Thymus (tissue), 14 donors: ENCODE measurements around the gene AUH. TPM values are rescaled to one million over a fixed set of nuclear protein-coding genes. Genes with fewer than 3 reads are reported as not detected.

Experiments used
- DNase-seq, 9 donors: peaks; one replicate each; pipeline ENCODE4 v3.0.0-alpha.2; 2013; ENCODE audit warnings: low spot score in 9 of 9, low read depth in 6 of 9, missing footprints in 1 of 9
- H3K27ac ChIP-seq, 2 donors: one replicate each; pipeline ENCODE4 v1.5.1; 2013; ENCODE audit warnings: control low read depth in 1 of 2, low read depth in 1 of 2, low read length in 1 of 2, mild to moderate bottlenecking in 1 of 2, moderate library complexity in 1 of 2
- H3K27me3 ChIP-seq, 2 donors: one replicate each; pipeline ENCODE4 v1.5.1; 2013; ENCODE audit warnings: low read length in 1 of 2; ENCODE audit not compliant: control insufficient read depth in 2 of 2, insufficient read depth in 1 of 2
- H3K36me3 ChIP-seq, 2 donors: one replicate each; pipeline ENCODE4 v1.5.1; 2013; ENCODE audit warnings: low read length in 1 of 2, mild to moderate bottlenecking in 1 of 2, moderate library complexity in 1 of 2; ENCODE audit not compliant: control insufficient read depth in 2 of 2, insufficient read depth in 2 of 2
- H3K4me1 ChIP-seq, 2 donors: one replicate each; pipeline ENCODE4 v1.5.1; 2013; ENCODE audit warnings: low read length in 2 of 2; ENCODE audit not compliant: control insufficient read depth in 2 of 2, insufficient read depth in 2 of 2
- H3K4me3 ChIP-seq, 2 donors: one replicate each; pipeline ENCODE4 v1.5.1; 2013; ENCODE audit warnings: low read length in 2 of 2, control low read depth in 1 of 2, mild to moderate bottlenecking in 1 of 2
- H3K9me3 ChIP-seq, 2 donors: one replicate each; pipeline ENCODE4 v1.5.1; 2013; ENCODE audit warnings: low read length in 1 of 2, mild to moderate bottlenecking in 1 of 2; ENCODE audit not compliant: control insufficient read depth in 2 of 2, insufficient read depth in 1 of 2
- WGBS: extraction: QIAGEN DNeasy Blood & Tissue Kit; methylation state at CpG from one replicate; pipeline ENCODE4 v1.1.7; 2013; 5-methylcytosine and 5-hydroxymethylcytosine counted together
- long read RNA-seq, 10 donors: transcript quantifications; one replicate each; lab custom pipeline, GENCODE V29; 2026
- polyA plus RNA-seq: library from polyadenylated mRNA; stranded (reverse); fragments of 200-250 nt; gene quantifications from one replicate; pipeline ENCODE4 v1.2.3, GENCODE V29; 2013
- total RNA-seq: library from RNA; stranded (reverse); fragments of 120-200 nt; gene quantifications from one replicate; pipeline ENCODE4 v1.2.4, GENCODE V29; 2013
- donor health status: healthy.

The AUH gene, protein sequence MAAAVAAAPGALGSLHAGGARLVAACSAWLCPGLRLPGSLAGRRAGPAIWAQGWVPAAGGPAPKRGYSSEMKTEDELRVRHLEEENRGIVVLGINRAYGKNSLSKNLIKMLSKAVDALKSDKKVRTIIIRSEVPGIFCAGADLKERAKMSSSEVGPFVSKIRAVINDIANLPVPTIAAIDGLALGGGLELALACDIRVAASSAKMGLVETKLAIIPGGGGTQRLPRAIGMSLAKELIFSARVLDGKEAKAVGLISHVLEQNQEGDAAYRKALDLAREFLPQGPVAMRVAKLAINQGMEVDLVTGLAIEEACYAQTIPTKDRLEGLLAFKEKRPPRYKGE
- total RNA-seq, result 14.2 TPM
- polyA plus RNA-seq, result 41.5 TPM
- long read RNA-seq, donor 1, result 0 reads
- long read RNA-seq, donor 2, result 0 reads
- long read RNA-seq, donor 3, partial matches to known transcripts, result 7 of 10 reads
- long read RNA-seq, donor 3, other reads (novel, unspliced or antisense), result 0 of 10 reads
- long read RNA-seq, donor 4, partial matches to known transcripts, result 0 of 3 reads
- long read RNA-seq, donor 4, other reads (novel, unspliced or antisense), result 0 of 3 reads
- long read RNA-seq, donor 5, transcript AUH-202 (10 exons, 1,577 nt), result major isoform, 7 of 14 reads
- long read RNA-seq, donor 5, partial matches to known transcripts, result 7 of 14 reads
- long read RNA-seq, donor 5, other reads (novel, unspliced or antisense), result 0 of 14 reads
- long read RNA-seq, donor 6, partial matches to known transcripts, result 0 of 4 reads
- long read RNA-seq, donor 6, other reads (novel, unspliced or antisense), result 0 of 4 reads
- long read RNA-seq, donor 7, partial matches to known transcripts, result 0 of 4 reads
- long read RNA-seq, donor 7, other reads (novel, unspliced or antisense), result 0 of 4 reads
- long read RNA-seq, donor 8, partial matches to known transcripts, result 0 of 1 reads
- long read RNA-seq, donor 8, other reads (novel, unspliced or antisense), result 0 of 1 reads
- long read RNA-seq, donor 9, transcript AUH-202 (10 exons, 1,577 nt), result major isoform, 5 of 5 reads
- long read RNA-seq, donor 9, partial matches to known transcripts, result 0 of 5 reads
- long read RNA-seq, donor 9, other reads (novel, unspliced or antisense), result 0 of 5 reads
- long read RNA-seq, donor 10, partial matches to known transcripts, result 0 of 1 reads
- long read RNA-seq, donor 10, other reads (novel, unspliced or antisense), result 0 of 1 reads

DNA sequence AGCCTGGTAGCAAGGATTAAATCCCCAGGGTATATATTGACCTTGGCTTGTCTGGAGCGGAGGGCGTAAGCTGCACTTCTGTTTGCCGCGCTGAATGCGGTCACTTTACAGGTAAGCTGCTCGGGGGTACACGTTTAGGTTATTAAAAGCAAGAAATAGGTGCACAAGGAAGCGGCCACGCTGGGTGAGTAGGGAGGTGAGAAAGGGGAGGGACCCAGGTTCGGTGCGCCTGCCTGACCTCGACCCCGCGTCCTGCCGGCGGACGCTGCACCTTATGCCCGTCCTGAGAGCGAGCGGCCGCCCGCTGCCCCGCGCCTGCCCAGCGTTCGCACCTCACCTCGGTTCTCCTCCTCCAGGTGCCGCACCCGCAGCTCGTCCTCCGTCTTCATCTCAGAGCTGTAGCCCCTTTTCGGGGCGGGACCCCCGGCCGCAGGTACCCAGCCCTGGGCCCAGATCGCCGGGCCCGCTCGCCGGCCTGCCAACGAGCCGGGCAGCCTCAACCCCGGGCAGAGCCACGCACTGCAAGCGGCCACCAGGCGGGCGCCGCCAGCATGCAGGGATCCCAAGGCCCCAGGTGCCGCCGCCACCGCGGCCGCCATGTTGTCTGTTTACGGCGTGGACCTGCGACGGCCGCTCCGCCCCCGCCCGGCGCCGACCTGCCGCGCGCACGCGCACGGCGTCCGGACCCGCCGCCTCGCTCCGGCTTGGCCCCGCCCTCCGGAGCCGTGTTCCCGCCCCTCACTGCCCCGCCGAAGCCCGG is at the start of gene AUH:
Gene AUH (minus strand): TSS at position 628 of the 760 bp plus-strand sequence. CDS start 29 bp downstream, at position 599.
- Histone ChIP-seq H3K36me3 (peaks cover 0 to 3% of the 10 kb centered on the region in 2 donors), H3K27me3 (no peaks in the 10 kb centered on the region), H3K4me1 (peaks cover 9 to 11% of the 10 kb centered on the region in 2 donors), H3K27ac (peak within 1 kb of the TSS in 1 of 2 donors; percentile 89), H3K4me3 (peak within 1 kb of the TSS; percentile 65 to 95), H3K9me3 (peaks cover 2 to 15% of the 10 kb centered on the region in 2 donors)
- DNase-seq, result peak in 8 of 9 donors; percentile 57 to 88 (median 76)
- under 1% methylated on average over 82 of the region's 82 CpGs for WGBS

DNA sequence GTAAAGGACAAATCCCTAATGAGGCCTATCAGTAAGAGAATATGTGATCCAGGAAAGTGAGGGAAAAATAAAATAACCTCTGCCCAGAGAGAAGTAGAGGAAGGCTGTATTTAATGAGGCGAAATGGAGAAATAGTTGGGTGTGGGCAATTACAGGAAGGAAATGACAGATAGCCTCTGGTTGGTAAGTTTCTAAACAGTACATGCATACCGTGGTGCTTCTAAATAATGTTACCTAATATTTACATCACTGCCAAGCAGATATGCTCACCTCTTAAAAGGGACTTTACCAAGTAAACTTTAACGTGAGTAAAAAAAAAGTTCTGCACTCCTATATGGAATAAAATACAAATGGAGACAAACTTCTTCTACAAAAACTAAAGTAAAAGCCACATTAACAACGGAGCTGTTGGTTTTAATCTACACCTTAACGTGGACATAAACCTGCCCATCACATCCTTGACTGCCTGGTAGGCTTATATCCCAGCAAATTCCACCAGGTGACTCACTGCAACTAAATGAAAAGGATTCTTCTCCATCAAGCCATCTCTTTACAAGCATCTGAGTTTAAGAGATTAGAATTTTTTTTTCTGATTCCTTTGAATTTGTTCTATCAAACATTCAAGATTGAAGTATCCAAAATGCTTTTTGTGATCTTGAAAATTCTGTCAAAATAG is 49.5 kb upstream of the AUH start:
- H3K4me3 ChIP-seq, result no peak overlapping the region
- H3K4me1 ChIP-seq, result peaks cover 0 to 3% of the 10 kb centered on the region in 2 donors
- no peak for DNase-seq
- peaks cover 0 to 5% of the 10 kb centered on the region in 2 donors for H3K36me3 ChIP-seq
- no peaks in the 10 kb centered on the region for H3K27me3 ChIP-seq
- 69% methylated on average over 5 of the region's 5 CpGs for WGBS
- H3K27ac ChIP-seq, result no peak overlapping the region
- no peaks in the 10 kb centered on the region for H3K9me3 ChIP-seq

DNA sequence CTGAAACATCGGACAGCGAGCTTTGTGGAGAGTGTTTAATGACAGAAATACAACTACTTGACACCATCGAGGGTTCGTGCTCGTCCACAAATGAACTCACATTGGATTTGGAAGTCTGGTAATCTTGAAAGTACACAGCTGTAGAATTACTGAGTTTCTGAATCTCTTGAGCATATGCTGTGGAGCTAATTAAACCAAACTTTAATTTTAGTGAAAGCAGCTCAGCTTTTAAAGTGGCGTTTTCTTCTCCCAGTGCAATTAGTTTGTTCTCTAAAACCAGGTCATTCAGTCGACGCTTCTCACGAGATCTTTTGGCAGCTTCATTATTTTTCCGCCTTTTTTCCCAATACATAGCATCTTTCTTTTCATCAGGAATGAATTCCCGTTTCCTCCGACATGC is 48.4 kb upstream of the AUH start:
- Histone ChIP-seq H3K4me3 (no peak overlapping the region), H3K27ac (no peak overlapping the region), H3K9me3 (no peaks in the 10 kb centered on the region), H3K27me3 (no peaks in the 10 kb centered on the region), H3K36me3 (peaks cover 0 to 5% of the 10 kb centered on the region in 2 donors), H3K4me1 (peaks cover 0 to 2% of the 10 kb centered on the region in 2 donors)
- 97% methylated on average over 12 of the region's 12 CpGs for WGBS
- no peak for DNase-seq

DNA sequence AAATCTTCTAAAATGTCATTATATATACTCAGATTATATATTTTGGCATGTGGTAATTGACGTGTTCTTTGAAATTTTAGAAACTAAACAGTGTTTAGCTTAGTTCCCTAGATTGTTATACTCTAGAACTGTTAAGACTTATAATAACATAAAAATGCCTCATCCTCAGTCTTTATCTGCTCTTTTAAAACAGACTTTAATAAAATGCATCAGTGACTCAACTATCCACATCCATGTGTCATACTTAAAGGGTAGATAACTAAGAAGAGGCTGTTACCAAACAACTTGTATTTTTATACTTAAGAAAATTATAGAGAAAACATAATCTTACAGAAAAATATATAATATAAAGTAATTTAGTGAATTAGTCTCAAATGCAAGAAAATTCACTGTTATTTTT is 46.8 kb upstream of the AUH start:
- 99% methylated on average over 1 of the region's 1 CpG for WGBS
- Histone ChIP-seq H3K4me3 (no peak overlapping the region), H3K36me3 (peaks cover 0 to 5% of the 10 kb centered on the region in 2 donors), H3K4me1 (no peaks in the 10 kb centered on the region), H3K27me3 (no peaks in the 10 kb centered on the region), H3K27ac (no peak overlapping the region), H3K9me3 (no peaks in the 10 kb centered on the region)
- DNase-seq, result no peak

DNA sequence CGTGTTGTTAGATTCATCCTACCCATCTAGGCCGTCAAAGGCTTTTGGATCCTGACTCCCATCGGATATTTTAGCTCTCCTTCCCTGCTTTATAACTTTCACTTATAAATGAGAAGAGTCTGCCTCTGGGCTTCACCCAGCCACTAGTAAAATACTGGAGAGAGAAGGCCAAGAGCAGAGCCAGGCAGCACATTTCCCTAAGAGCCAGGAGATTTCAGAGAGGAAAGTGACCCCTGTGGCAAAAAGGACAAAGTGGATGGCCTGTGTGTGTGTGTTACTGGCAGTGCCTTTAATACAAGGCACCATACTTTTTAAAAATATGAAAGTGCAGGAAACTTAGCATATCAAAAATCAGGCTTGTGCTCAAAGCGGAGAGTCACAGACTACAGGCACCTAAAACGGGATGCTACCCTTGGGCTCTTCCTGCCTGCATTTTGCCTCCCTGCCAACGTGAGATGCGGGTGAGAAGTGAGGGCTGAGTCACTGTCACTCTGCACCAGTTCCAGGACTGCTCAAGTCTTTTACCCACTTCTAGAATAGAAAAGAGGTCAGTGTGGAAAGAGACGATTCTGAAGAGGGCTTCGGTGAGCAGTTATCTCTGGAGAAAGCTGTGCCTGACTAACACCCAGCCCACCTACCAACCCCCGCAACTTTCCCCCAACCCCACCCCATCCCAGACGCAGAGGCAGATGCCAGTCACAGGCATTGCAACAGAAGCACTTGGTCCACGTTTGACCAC is 46.0 kb upstream of the AUH start:
- Histone ChIP-seq H3K4me3 (no peak overlapping the region), H3K9me3 (no peaks in the 10 kb centered on the region), H3K36me3 (peaks cover 0 to 5% of the 10 kb centered on the region in 2 donors), H3K27ac (no peak overlapping the region), H3K4me1 (no peaks in the 10 kb centered on the region), H3K27me3 (no peaks in the 10 kb centered on the region)
- DNase-seq, result no peak
- 97% methylated on average over 12 of the region's 12 CpGs for WGBS

DNA sequence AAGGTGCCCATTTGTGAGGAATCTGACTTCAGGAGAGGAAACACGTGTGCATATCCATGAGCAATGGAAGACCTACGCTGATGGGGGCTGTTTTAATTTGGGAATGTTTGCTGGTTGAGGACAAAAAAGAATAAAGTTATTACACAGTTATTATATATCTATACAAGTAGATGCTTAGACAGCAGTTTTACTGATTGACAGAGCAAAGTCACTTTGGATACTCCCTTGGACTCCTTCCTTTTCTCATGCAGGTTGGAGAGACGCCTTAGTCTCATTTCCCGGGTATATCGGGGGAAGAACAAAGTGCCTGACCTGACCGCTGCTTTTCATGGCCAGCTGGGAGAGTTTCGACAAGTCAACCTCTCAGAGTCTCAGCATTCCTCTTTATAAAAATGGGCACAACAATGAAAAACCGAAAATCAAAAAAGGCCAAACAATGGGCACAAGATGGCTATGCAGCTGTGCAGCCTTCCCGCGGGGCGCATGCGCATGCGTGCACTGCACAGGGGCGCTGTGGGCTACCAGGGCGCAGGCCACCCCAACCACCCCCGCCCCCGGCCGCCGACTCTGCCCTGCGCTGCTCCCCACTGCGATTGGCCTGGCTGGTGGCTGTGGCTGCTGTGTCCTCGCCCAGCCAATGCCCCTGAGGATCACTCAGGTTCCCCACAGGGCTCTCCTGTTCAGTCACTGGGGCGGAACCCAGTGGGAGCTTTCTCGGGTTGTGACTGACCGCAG is 43.8 kb upstream of the AUH start:
- no peak overlapping the region for H3K27ac ChIP-seq
- H3K9me3 ChIP-seq, result no peaks in the 10 kb centered on the region
- no peak overlapping the region for H3K4me3 ChIP-seq
- peaks cover 0 to 5% of the 10 kb centered on the region in 2 donors for H3K36me3 ChIP-seq
- H3K4me1 ChIP-seq, result no peaks in the 10 kb centered on the region
- H3K27me3 ChIP-seq, result no peaks in the 10 kb centered on the region
- DNase-seq, result no peak
- WGBS, result 97% methylated on average over 25 of the region's 25 CpGs

DNA sequence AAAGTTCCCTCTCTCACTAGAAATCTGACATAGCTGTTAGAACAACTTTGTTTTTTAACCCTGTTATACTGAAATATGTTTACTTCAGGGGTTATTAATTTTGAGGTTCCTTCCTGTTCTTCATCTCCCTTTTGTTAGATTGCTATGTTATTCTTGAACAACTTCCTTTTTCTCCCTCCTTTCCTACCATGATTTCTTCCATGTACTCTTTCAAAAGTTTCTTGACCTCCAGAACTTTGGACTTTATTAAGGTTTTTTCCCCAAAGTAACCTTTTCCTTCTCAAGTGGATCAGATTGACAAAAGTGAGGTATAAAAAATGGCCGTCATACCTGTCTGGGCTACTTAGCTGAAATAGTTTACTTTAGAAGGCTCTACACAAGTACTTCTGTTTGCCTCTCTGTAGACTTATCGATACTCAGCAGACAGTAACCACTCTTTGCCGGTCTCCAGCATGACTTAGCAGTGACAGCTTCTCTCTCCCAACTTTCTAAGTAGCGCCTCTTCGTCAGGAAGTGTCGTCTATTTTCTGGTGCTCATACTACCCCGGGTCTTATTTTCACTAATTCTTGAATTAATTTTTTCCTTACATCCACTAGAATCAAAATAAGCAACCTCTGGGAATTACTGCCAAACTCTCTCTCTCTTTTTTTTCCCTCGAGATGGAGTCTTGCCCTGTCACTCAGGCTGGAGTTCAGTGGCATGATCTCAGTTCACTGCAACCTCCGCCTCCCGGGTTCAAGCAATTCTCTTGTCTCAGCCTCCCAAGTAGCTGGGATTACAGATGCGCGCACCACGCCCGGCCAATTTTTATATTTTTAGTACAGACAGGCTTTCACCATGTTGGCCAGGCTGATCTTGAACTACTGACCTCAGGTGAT is 42.2 kb upstream of the AUH start:
- no peaks in the 10 kb centered on the region for H3K4me1 ChIP-seq
- H3K9me3 ChIP-seq, result no peaks in the 10 kb centered on the region
- H3K27ac ChIP-seq, result no peak overlapping the region
- 74% methylated on average over 14 of the region's 14 CpGs for WGBS
- H3K4me3 ChIP-seq, result no peak overlapping the region
- no peaks in the 10 kb centered on the region for H3K27me3 ChIP-seq
- DNase-seq, result no peak
- no peaks in the 10 kb centered on the region for H3K36me3 ChIP-seq
